CMK (cell line): Measurements from ENCODE around the gene RPL10A.
"Not testable (repeated sequence)": the region's sequence is repeated elsewhere in the genome, so short reads cannot be mapped to it uniquely, and the experiment has no call there.

Experiments
- DNase-seq: peaks from one replicate; pipeline ENCODE4 v3.0.0-alpha.2; 2010; ENCODE audit warnings: low read depth

Gene RPL10A

GRCh38 chr6:35512006-35512405, 43.8 kb downstream of the RPL10A start:
- DNase-seq = no peak

- no peak for DNase-seq
Measured at GRCh38 chr6:35512740-35513139, 44.5 kb downstream of the RPL10A start, which contains the start of gene TULP1. Gene TULP1 (minus strand): TSS chr6:35512896. CDS start chr6:35512858, 38 bp downstream.

GRCh38 chr6:35514587-35514986, 46.4 kb downstream of the RPL10A start:
- DNase-seq = no peak

- not testable (repeated sequence) for DNase-seq
Measured at GRCh38 chr6:35515939-35516338, 47.7 kb downstream of the RPL10A start.

DNA sequence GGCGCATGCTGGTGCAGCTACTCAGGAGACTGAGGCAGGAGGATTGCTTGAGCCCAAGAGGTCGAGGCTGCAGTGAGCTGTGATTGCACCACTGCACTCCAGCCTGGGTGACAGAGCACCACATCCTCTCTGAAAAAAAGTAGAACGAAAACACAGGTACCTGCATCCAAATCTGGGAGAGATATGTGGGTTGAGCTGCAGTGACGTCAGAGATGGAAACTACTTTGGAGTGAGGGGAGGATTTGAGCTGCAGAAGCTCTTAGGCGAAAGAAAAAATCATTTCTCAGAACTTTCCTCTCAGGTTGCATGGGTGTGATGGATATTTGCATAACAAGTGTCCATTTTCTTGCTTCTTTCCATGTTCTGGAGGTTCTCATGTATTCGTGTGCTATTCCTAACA, 48.5 kb downstream of the RPL10A start:
- DNase-seq = no peak

- DNase-seq = not testable (repeated sequence)
Measured at GRCh38 chr6:35517978-35518377, 49.8 kb downstream of the RPL10A start.

- no peak for DNase-seq
Measured at GRCh38 chr6:35518566-35519312, 50.5 kb downstream of the RPL10A start.

GRCh38 chr6:35519313-35520015, 51.3 kb downstream of the RPL10A start:
- DNase-seq = no peak
